NCI-H748 treated with DMSO at 0.1 percent for 48 hours (cell line): ENCODE data around the gene BPIFA3.

Source experiments
- DNase-seq: peaks from one replicate; lab custom pipeline; 2025; lab: John Stamatoyannopoulos, UW

BPIFA3 gene

GRCh38 chr20:33263784-33264183 is 46.6 kb downstream of the BPIFA3 start:
- no peak for DNase-seq

DNA sequence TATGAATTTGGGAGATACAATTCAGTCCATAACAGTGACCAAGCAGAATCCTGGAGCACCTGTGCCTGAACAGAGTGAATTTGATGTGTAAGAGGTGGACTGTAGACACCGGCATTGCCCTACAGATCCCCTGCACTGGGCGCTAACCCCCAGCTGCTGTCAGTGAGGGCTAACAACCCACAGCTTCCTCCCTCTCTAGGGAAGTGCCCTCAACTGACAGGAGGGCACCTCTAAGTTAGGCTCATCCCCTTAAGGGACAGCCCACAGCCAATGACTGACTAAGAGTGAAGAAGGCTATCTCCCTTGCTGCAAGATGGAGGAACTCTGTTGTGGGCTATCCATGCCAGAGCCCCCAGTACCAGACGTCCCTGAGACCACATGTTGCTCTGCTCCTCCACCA is 50.5 kb downstream of the BPIFA3 start:
- DNase-seq: no peak

GRCh38 chr20:33272155-33272873 is 55.2 kb downstream of the BPIFA3 start:
- no peak for DNase-seq

GRCh38 chr20:33273117-33273851 is 56.1 kb downstream of the BPIFA3 start:
- no peak for DNase-seq

DNA sequence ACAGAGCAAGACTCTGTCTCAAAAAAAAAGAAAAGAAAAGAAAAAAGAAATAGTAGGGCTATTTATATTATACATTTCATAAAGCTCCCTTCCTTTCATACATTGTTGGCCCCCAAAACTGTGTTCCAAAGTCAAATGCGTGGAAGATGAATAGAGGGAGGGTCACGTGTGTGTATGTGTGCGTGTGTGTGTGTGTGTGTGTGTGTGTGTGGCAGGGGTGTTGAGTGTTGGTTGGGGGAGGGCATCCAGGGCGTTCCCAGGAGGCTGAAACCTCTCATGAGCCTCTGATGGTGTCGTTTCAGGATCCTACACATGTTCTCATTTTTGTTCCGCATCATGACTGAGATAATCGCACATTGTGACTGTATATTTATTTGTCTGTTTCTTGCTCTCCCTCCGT is 58.1 kb downstream of the BPIFA3 start:
- DNase-seq: no peak

GRCh38 chr20:33275871-33276270 is 58.7 kb downstream of the BPIFA3 start:
- DNase-seq: no peak

GRCh38 chr20:33276303-33277113 is 59.4 kb downstream of the BPIFA3 start:
- no peak for DNase-seq
